ENCODE measurements around the gene FAM181A.

DNA sequence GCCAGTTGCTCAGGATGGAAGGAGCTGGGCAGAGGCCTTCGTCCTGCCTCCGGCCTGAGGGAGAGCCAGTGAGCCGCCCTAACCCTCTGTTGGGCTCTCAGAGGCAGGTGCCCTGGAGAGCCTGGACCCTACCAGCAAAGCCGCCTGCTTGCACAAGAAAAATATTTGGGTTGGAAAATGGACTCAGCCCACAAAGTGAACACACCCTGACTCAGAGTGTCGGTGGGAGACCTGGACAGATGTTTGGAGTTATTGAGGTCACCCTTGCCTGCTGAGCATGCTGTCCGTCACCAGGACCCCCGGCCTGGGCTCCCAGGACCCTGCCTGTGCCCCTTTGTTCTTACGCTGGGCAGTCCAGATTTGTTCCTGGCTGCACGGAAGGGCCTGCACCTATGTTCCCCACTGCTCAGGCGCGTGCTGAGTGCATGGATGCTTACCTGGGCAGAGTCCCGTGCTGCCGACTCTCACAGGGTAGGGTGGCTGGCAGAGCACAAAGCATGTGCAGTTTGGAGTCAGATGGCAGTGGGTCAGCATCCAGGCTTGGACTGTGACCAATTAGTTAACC lies 22.4 kb downstream of the FAM181A start:
- no peak for TF ChIP-seq EZH2 (IDR thresholded peaks at IDR 0.05; ENCODE audit: insufficient read depth, poor library complexity, severe bottlenecking)
- TF ChIP-seq EZH2phosphoT487 (IDR thresholded peaks at IDR 0.05; ENCODE audit: insufficient read depth, low read depth), result no peak
